ENCODE measurements around the gene AHDC1. TPM values are rescaled to one million over a fixed set of nuclear protein-coding genes. Genes with fewer than 3 reads are reported as not detected.
"Not testable (repeated sequence)": the region's sequence is repeated elsewhere in the genome, so short reads cannot be mapped to it uniquely, and the experiment has no call there.

The AHDC1 gene
- total RNA-seq, 1 experiment from 2014 or later = 49.0 TPM

- DNase-seq (ENCODE audit: low spot score) = no peak
- TF ChIP-seq ZNF532 (CRISPR knock-in tag; IDR thresholded peaks at IDR 0.05; ENCODE audit: borderline replicate concordance) (no peak), TP53 (CRISPR knock-in tag; IDR thresholded peaks at IDR 0.05) (no peak), ZNF317 (CRISPR knock-in tag; IDR thresholded peaks at IDR 0.05; ENCODE audit: borderline replicate concordance, low read depth) (no peak), PREB (CRISPR knock-in tag; IDR thresholded peaks at IDR 0.05; ENCODE audit: borderline replicate concordance) (no peak), ZNF232 (CRISPR knock-in tag; IDR thresholded peaks at IDR 0.05) (no peak), ZNF425 (CRISPR knock-in tag; conservative IDR thresholded peaks at IDR 0.05) (no peak), PRDM15 (CRISPR knock-in tag; IDR thresholded peaks at IDR 0.05) (no peak), JAZF1 (CRISPR knock-in tag; IDR thresholded peaks at IDR 0.05) (no peak), STAT6 (CRISPR knock-in tag; conservative IDR thresholded peaks at IDR 0.05; ENCODE audit: low read depth) (no peak), MXD4 (CRISPR knock-in tag; IDR thresholded peaks at IDR 0.05; ENCODE audit: borderline replicate concordance) (no peak), FOXJ3 (CRISPR knock-in tag; IDR thresholded peaks at IDR 0.05; ENCODE audit: borderline replicate concordance) (no peak), ATF1 (CRISPR knock-in tag; IDR thresholded peaks at IDR 0.05) (no peak)
- POLR2A ChIA-PET = interaction anchor here (0.7 kb wide), 1 partner anchor 76 kb away, joined by 3 read pairs; no protein-coding TSS in a partner anchor
- Mint-ChIP-seq H3K4me3 (no peak overlapping the region), H3K36me3 (no peaks in the 10 kb centered on the region), H3K9me3 (no peaks in the 10 kb centered on the region), H3K4me1 (peaks cover 22% of the 10 kb centered on the region), H3K27me3 (ENCODE audit: low read depth) (peaks cover 2% of the 10 kb centered on the region), H3K27ac (0 out of 2 replicates have a peak overlapping the region, but pooled peaks have one; percentile 51)
- CTCF ChIA-PET = interaction anchor here (0.7 to 2.6 kb wide), 7 partner anchors 21 to 322 kb away, joined by 3 to 16 read pairs (median 5); no protein-coding TSS in a partner anchor
- no peak for ATAC-seq
Measured at GRCh38 chr1:27621051-27621920, 17.3 kb upstream of the AHDC1 start.

GRCh38 chr1:27619782-27620438, 16.0 kb upstream of the AHDC1 start:
- H3K27ac Mint-ChIP-seq; H3K4me3 Mint-ChIP-seq; H3K36me3 Mint-ChIP-seq; H3K9me3 Mint-ChIP-seq; POLR2A ChIA-PET; DNase-seq (ENCODE audit: low spot score); ATAC-seq: not testable (repeated sequence)
- CTCF ChIA-PET = interaction anchor here (1.0 to 16.7 kb wide), 3 partner anchors 45 to 320 kb away, joined by 3 to 367 read pairs (median 7); no protein-coding TSS in a partner anchor
- H3K4me1 Mint-ChIP-seq = peaks cover 27% of the 10 kb centered on the region
- H3K27me3 Mint-ChIP-seq (ENCODE audit: low read depth) = peaks cover 14% of the 10 kb centered on the region

Data from WTC11 (cell line).